HG03575 (cell line): ENCODE results near the gene RAD51C.

ENCODE experiments used
- ATAC-seq: cut with Tn5 transposase; IDR thresholded peaks from one replicate; pipeline ENCODE4 v1.9.1; 2021; ENCODE audit not compliant: unreplicated experiment, insufficient number of reproducible peaks, low FRiP score; ENCODE audit errors: extremely low read depth

RAD51C gene

GRCh38 chr17:58779446-58779845 is 87.0 kb downstream of the RAD51C start:
- no peak for ATAC-seq

GRCh38 chr17:58783380-58783779 is 91.0 kb downstream of the RAD51C start:
- no peak for ATAC-seq

GRCh38 chr17:58785097-58785496 is 92.7 kb downstream of the RAD51C start:
- ATAC-seq, result no peak
